Dermis microvascular lymphatic vessel endothelial cell (primary cell): ENCODE measurements around the gene KIF22. TPM values are rescaled to one million over a fixed set of nuclear protein-coding genes. Genes with fewer than 3 reads are reported as not detected.

ENCODE experiments used
- DNase-seq, 2 donors: peaks; one replicate each; pipeline versions ENCODE4 v3.0.0 to v3.0.0-alpha.2; 2010; ENCODE audit warnings: low read depth in 2 of 2
- total RNA-seq: library from RNA; depleted of rRNA; stranded (reverse); fragments of >200 nt; gene quantifications from 2 replicates; pipeline ENCODE4 v1.2.1, GENCODE V29; 2014

Gene KIF22
- total RNA-seq, 1 donor from 2014 or later, result 47.2 TPM

DNA sequence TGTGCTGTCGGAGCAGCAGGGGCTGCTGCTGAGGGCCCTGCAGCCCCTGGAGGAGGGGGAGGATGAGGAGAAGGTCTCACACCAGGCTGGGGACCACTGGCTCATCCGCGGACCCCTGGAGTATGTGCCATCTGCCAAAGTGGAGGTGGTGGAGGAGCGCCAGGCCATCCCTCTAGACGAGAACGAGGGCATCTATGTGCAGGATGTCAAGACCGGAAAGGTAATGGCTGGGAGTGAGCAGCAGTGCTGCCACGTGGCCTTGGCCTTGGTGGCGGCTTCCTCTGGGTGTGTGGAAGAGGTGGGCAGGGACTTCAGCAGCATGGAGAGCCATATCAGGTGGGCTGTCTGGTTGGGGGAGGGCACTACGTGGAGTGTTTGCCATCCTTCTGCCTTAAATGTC, 49.7 kb downstream of the KIF22 start:
- no peak for DNase-seq

DNA sequence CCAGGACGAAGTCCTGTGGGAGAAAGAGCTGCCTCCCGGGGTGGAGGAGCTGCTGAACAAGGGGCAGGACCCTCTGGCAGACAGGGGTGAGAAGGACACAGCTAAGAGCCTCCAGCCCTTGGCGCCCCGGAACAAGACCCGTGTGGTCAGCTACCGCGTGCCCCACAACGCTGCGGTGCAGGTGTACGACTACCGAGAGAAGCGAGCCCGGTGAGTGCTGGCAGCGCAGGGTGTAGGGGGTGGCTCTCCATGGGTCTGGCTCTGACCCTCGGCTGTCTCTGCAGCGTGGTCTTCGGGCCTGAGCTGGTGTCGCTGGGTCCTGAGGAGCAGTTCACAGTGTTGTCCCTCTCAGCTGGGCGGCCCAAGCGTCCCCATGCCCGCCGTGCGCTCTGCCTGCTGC, 51.1 kb downstream of the KIF22 start:
- DNase-seq, result no peak

DNA sequence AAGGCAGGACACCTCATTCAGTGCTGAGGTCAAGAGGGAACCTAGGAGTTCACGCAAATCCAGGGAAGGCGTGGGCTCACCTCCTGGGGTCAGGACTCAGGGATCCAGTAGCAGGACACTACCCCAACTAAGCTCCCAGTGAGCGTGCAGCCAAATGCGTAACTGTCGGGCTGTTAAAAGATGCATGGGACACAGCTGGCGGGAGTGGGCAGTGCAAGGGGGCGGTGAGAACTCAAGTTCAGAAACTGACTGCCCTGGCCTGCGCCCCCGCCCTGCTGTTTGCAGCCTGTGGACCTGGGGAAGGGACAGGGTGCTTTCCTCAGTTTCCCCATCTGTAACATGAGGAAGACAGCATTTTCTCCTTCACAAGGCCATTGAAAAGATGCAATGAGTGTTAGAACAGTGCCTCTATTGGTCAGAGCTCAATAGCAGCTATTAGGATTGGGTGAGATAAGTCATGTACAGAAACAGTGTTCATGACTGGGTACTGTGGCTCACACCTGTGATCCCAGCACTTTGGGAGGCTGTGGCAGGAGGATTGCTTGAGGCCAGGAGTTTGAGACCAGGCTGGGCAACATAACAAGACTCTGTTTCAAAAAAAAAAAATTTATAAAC, 52.3 kb downstream of the KIF22 start:
- no peak for DNase-seq

DNA sequence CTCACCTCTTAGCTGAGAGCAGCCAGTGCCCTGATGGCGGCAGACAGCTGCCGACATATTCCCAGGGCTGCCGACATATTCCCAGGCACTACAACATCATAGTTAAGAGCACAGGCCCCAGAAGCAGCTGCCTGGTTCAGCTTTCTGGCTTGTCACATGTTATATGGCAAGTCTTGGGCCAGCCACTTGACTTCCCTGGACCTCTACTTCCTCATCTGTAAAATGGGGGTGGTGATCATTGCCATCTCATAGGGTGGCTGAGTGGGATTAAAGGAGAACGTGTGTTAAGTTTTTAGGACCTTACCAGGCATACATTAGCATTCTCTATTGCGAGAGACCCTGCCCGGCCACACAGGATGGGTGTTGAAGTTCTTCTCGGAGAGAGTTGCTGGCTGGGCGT, 53.4 kb downstream of the KIF22 start:
- DNase-seq, result no peak

DNA sequence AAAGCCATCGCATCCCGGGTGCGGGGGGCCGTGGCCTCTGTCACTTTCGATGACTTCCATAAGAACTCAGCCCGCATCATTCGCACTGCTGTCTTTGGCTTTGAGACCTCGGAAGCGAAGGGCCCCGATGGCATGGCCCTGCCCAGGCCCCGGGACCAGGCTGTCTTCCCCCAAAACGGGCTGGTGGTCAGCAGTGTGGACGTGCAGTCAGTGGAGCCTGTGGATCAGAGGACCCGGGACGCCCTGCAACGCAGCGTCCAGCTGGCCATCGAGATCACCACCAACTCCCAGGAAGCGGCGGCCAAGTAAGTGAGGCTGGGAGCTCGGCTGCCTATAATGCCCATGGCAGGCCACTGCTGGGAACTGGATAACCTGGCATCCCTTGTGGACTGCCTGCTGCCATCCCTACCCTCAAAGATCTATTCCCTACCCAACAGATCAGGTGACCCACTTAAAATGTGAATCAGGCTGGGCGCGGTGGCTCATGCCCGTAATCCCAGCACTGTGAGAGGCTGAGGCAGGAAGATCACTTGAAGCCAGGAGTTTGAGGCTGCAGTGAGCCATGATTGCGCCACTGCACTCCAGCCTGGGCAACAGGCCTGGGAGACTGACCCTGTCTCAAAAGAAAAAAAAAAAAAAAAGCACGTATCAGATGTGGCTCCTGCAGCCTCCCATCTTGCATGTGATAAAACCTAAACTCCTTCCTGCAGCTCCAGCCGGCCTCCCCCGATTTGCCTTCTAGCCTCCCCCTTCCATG, 54.2 kb downstream of the KIF22 start:
- no peak for DNase-seq

DNA sequence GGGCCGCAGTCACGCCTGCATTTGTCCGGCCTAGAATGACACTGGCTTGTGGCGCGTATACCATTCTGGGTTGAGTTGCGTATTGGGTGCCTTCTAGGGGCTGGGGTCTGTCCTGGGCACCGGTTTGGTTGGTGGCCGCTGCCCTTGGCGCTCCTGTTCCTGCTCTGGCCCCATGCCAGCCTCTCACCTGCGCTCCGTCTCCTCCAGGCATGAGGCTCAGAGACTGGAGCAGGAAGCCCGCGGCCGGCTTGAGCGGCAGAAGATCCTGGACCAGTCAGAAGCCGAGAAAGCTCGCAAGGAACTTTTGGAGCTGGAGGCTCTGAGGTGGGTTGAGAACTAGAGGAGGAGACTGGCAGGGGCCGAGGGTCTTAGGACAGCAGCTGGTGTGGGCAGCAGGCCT, 55.1 kb downstream of the KIF22 start:
- no peak for DNase-seq

DNA sequence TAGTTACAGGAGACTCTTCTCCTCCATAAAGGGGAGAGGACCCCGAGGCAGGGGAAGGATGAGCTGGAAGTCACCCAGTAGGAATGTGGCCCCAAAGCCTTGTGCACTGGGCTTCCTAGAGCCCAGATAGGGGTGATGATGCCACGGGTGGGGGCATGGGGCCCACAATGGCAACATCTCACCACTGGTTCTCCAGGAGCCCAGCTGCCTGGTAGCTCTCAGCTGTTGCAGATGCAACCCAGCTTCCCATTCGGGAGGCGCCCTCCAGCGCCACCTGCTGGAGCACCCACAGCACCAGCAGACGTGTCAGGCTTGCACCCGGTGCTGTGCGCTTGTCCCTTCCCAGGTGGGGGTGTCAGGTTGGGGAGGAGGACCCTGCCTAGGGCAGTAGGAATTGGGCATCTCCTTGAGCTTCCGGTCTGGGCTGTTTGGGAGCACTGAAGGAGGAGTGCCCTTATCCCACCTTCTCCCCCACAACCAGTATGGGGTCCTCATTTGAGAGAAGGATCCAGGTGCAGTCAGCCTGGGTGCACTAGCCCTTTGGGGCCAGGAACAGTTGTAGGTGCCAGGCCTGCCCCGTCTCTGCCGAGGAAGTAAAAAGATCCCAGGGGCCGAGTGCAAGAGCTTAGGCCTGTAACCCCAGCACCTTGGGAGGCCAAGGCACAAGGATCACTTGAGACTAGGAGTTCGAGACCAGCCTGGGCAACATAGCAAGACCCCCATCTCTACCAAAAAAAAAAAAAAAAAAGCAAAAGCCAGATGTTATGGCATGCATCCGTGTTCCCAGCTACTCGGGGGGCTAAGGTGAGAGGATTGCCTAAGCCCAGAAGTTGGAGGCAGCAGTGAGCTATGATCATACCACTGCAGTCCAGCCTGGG, 58.1 kb downstream of the KIF22 start:
- DNase-seq, result peak; percentile 34 to 76

DNA sequence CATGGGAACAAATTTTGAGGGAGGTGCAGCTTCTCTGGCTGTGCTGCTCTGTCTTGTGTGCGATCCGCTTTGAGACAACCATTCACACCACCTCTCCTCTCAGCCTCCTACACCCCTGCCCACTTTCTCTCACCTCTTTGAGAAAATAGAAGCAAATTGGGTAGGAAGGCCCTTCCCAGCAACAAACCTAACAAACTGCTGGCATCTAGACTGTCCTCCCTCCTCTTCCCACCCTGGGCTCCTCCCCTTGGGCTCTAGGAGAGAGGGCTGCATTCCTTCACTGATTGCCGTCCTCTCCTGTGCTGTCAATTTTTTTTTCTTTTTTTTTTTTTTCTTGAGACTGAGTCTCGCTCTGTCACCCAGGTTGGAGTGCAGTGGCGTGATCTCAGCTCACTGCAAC, 59.0 kb downstream of the KIF22 start:
- no peak for DNase-seq

DNA sequence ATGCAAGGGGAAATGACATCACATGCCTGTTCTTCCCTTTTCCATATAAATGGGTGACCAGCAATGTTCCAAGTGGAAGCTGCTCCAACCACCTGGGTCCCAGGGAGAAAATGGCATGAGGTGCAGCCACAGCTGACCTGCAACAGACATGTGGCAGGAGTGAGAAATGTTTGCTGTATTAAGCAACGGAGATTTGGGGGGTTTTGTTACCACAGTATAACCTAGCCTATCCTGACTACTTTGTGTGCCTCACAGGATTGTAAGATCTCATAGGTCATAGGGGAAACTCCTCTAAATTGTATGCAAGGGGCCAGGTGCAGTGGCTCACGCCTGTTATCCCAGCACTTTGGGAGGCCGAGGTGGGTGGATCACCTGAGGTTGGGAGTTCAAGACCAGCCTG, 60.4 kb downstream of the KIF22 start:
- no peak for DNase-seq

DNA sequence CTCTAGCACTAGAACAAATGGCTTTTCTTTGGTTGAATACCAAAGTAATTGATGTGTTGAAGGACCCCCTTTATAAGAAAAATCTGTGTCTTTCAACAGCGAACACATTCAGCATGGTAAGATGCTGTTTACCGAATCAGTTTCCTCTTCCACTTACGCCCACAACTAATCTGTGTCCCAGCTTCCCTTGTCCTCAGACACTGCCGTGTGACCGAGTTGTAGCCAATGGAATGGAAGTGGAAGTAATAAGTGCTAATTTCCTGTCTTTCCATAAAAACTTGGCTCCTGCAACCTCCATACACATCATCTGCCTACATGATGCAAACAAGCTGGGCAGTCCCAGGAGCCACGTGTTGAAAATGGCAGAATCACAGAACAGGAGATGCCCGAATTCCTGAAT, 62.1 kb downstream of the KIF22 start:
- peak; percentile 90 to 92 for DNase-seq

DNA sequence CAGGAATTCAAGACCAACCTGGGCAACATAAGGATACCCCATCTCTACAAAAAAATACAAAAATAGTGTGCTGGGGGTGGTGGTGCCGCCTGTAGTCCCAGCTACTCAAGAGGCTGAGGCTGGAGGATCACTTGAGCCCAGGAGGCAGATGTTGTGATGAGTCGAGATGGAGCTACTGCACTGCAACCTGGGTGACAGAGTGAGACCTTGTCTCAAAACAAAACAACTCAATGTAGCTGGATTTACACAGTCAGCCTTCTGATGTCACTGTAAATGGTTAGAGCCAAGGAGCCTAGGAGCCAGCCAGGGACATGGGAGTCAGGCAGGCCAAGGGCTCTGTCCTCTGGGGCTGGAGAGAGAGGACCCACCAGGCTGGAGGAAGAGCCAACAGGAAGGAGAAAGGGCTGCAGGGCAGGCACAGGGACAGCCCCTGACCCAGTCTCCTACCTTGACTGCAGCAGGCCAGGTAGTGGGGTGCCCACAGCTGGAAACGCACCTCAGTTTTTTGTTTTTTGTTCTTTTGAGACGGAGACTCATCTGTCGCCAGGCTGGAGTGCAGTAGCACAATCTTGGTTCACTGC, 64.1 kb downstream of the KIF22 start:
- DNase-seq, result no peak

Other genes with a start within 250 kb of the KIF22 start
- gene SPN, start 127.5 kb upstream of the KIF22 start, total RNA-seq, result under 0.01 TPM in 1 of 2 replicates, not detected in the other
- gene QPRT, start 111.6 kb upstream of the KIF22 start, total RNA-seq, result 0.13 and 0.25 TPM in 2 replicates
- not detected in 2 replicates for gene C16orf54, start 44.8 kb upstream of the KIF22 start, total RNA-seq
- gene ZG16, start 12.5 kb upstream of the KIF22 start, total RNA-seq, result not detected in 2 replicates
- 139 and 171 TPM in 2 replicates for gene MAZ, start 15.8 kb downstream of the KIF22 start, total RNA-seq
- 0.25 TPM in 1 of 2 replicates, not detected in the other for gene PRRT2, start 21.4 kb downstream of the KIF22 start, total RNA-seq
- 13.2 and 15.2 TPM in 2 replicates for gene PAGR1, start 25.4 kb downstream of the KIF22 start, total RNA-seq
- 141 and 161 TPM in 2 replicates for gene MVP, start 29.7 kb downstream of the KIF22 start, total RNA-seq
- 52.1 and 89.6 TPM in 2 replicates for gene CDIPT, start 72.5 kb downstream of the KIF22 start, total RNA-seq
- gene SEZ6L2, start 108.8 kb downstream of the KIF22 start, total RNA-seq, result 0.26 and 2.5 TPM in 2 replicates
- 0.25 and 0.26 TPM in 2 replicates for gene ASPHD1, start 109.7 kb downstream of the KIF22 start, total RNA-seq
- 3.9 and 4.2 TPM in 2 replicates for gene KCTD13, start 135.5 kb downstream of the KIF22 start, total RNA-seq
- 50.6 and 62.7 TPM in 2 replicates for gene TMEM219, start 171.3 kb downstream of the KIF22 start, total RNA-seq
- 71.8 and 84.1 TPM in 2 replicates for gene TAOK2, start 183.1 kb downstream of the KIF22 start, total RNA-seq
- gene HIRIP3, start 204.9 kb downstream of the KIF22 start, total RNA-seq, result 4.4 and 5.6 TPM in 2 replicates
- 13.0 and 14.2 TPM in 2 replicates for gene INO80E, start 205.5 kb downstream of the KIF22 start, total RNA-seq
- gene DOC2A, start 220.3 kb downstream of the KIF22 start, total RNA-seq, result under 0.01 and 0.13 TPM in 2 replicates
- not detected in 2 replicates for gene C16orf92, start 232.4 kb downstream of the KIF22 start, total RNA-seq
- not detected in 2 replicates for gene TLCD3B, start 240.5 kb downstream of the KIF22 start, total RNA-seq